GM12891 (cell line): ENCODE data around the gene KPTN.
"Not testable (repeated sequence)": the region's sequence is repeated elsewhere in the genome, so short reads cannot be mapped to it uniquely, and the experiment has no call there.

Experiments
- PAX5 ChIP-seq: IDR thresholded peaks from 2 replicates; pipeline ENCODE4 v1.6.1; 2011; ENCODE audit warnings: low read length, moderate library complexity, mild to moderate bottlenecking; ENCODE audit not compliant: insufficient read depth, severe bottlenecking
- POLR2A ChIP-seq: IDR thresholded peaks from 2 replicates; pipeline ENCODE4 v1.6.1; 2011; ENCODE audit warnings: low read depth, low read length, control low read depth
- POLR2AphosphoS5 ChIP-seq: IDR thresholded peaks from 2 replicates; pipeline ENCODE4 v1.6.1; 2011; ENCODE audit warnings: low read depth, low read length, control low read depth
- SPI1 ChIP-seq: IDR thresholded peaks from 2 replicates; pipeline ENCODE4 v1.6.1; 2011; ENCODE audit warnings: low read depth, low read length, control low read depth
- TAF1 ChIP-seq: IDR thresholded peaks from 2 replicates; pipeline ENCODE4 v1.6.1; 2011; ENCODE audit warnings: low read depth, low read length, control low read depth

- not testable (repeated sequence) for TF ChIP-seq TAF1, POLR2A, PAX5, POLR2AphosphoS5, SPI1
Observed at GRCh38 chr19:47486220-47486619, 2.2 kb upstream of the KPTN start.
